Spleen (tissue), 7 donors: ENCODE measurements around the gene TMEM255B.
A peak's percentile ranks its signal among the peaks of the same experiment; 100 is the strongest.

ENCODE experiments used
- POLR2A ChIP-seq, 3 donors: fragments of 450-650 bp; IDR thresholded peaks; one replicate each; pipeline ENCODE4 v1.5.1; 2017; ENCODE audit warnings: antibody characterized with exemption in 3 of 3, mild to moderate bottlenecking in 1 of 3
- POLR2AphosphoS5 ChIP-seq, 3 donors: sonication (generic); formaldehyde crosslinking; IDR thresholded peaks; one replicate each; pipeline ENCODE4 v1.5.1; 2017; ENCODE audit warnings: antibody characterized with exemption in 3 of 3
- TF ChIP-seq, protein P1 (sequence below), 11 experiments: fragments of 200-600 bp in 7 of 11; fragments of 450-650 bp in 4 of 11; sonication (generic) in 4 of 11; IDR thresholded peaks in 8 of 11; conservative IDR thresholded peaks in 3 of 11; 1 replicate in 7 of 11; 2 replicates in 4 of 11; pipeline versions ENCODE4 v1.4.0 to v1.8.0; 2016 to 2021; ENCODE audit warnings: antibody characterized with exemption in 11 of 11, inconsistent platforms in 4 of 11, mild to moderate bottlenecking in 1 of 11
- donor health status: DM: no; HTN: no; CAD: no; lungs with moderate emphysema.
- donor health status: DM: no; HTN: no; CAD: no.
- donor health status: DM: no; HTN: no; CAD: no.

DNA sequence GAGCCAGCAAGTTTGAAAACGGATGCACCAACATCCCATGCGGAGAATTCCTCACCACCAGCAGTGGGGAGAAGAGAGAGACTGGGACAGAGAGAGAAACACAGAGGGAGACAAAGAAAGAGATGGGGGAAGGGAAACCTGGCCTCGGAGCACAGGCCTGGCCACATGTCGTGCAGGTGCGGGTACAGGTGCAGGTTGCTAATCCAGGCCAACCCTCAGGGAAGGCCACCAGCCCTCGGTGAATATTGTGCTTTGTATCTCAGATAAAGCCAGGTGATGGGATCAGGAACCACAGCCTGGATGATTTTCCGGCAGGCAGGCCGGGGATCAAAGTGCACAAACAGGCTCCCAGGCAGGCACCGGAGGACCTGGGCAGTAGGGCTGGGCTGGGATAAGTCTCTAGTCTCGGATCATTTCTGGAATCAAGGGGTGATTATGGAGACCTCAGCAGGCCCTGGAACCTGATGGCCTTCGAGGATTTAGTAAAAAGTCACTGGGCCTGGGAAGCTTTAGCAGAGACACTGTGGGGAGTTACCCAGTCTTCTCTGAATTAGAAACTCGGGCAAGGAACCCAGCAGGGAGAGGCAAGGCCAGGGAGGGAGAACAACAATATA, 101.1 kb downstream of the TMEM255B start:
- TF ChIP-seq, protein P1, sequence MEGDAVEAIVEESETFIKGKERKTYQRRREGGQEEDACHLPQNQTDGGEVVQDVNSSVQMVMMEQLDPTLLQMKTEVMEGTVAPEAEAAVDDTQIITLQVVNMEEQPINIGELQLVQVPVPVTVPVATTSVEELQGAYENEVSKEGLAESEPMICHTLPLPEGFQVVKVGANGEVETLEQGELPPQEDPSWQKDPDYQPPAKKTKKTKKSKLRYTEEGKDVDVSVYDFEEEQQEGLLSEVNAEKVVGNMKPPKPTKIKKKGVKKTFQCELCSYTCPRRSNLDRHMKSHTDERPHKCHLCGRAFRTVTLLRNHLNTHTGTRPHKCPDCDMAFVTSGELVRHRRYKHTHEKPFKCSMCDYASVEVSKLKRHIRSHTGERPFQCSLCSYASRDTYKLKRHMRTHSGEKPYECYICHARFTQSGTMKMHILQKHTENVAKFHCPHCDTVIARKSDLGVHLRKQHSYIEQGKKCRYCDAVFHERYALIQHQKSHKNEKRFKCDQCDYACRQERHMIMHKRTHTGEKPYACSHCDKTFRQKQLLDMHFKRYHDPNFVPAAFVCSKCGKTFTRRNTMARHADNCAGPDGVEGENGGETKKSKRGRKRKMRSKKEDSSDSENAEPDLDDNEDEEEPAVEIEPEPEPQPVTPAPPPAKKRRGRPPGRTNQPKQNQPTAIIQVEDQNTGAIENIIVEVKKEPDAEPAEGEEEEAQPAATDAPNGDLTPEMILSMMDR (IDR thresholded peaks at IDR 0.05 in 8 of 11, conservative IDR thresholded peaks at IDR 0.05 in 3 of 11): no peak
- TF ChIP-seq POLR2A (IDR thresholded peaks at IDR 0.05) (no peak), POLR2AphosphoS5 (IDR thresholded peaks at IDR 0.05) (peak in 2 of 3 donors; percentile 4 to 42)
